ENCODE data around the gene CLCN6. TPM values are rescaled to one million over a fixed set of nuclear protein-coding genes. Genes with fewer than 3 reads are reported as not detected.

Gene CLCN6
- total and polyA plus RNA-seq, 2 experiments from 2014 or later = 22.5 to 31.8 TPM

DNA sequence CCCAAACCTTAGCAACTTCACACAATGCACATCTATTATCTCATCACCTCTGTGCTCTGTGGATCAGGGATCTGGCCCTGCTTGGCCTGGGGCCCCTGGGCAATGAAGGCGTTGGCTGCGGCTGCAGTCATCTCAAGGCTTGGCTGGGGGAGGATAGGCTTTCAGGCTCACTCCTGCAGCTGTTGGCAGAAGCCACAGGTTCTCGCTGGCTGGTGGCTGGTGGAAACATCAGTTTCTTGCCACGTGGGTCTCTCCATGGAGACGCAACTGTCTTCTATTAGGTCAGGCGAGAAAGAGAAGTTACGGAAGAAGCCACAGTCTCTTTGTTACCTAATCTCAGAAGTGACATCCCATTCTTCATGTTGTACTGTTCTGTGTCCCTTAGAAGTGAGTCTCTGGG is 45.2 kb downstream of the CLCN6 start:
- H3K4me1 ChIP-seq (ENCODE audit: low read depth) = peaks cover 17% of the 10 kb centered on the region
- no peaks in the 10 kb centered on the region for H3K27me3 ChIP-seq
- no peaks in the 10 kb centered on the region for H3K36me3 ChIP-seq
- TF ChIP-seq, protein P1, sequence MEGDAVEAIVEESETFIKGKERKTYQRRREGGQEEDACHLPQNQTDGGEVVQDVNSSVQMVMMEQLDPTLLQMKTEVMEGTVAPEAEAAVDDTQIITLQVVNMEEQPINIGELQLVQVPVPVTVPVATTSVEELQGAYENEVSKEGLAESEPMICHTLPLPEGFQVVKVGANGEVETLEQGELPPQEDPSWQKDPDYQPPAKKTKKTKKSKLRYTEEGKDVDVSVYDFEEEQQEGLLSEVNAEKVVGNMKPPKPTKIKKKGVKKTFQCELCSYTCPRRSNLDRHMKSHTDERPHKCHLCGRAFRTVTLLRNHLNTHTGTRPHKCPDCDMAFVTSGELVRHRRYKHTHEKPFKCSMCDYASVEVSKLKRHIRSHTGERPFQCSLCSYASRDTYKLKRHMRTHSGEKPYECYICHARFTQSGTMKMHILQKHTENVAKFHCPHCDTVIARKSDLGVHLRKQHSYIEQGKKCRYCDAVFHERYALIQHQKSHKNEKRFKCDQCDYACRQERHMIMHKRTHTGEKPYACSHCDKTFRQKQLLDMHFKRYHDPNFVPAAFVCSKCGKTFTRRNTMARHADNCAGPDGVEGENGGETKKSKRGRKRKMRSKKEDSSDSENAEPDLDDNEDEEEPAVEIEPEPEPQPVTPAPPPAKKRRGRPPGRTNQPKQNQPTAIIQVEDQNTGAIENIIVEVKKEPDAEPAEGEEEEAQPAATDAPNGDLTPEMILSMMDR (IDR thresholded peaks at IDR 0.05; ENCODE audit: low read depth, low read length) = no peak
- no peaks in the 10 kb centered on the region for H3K9me3 ChIP-seq (ENCODE audit: low read depth)
- H3K4me3 ChIP-seq = no peak overlapping the region
- no peak overlapping the region for H3K27ac ChIP-seq
- DNase-seq (ENCODE audit: low read depth in 1 of 2, low spot score in 1 of 2) = no peak

DNA sequence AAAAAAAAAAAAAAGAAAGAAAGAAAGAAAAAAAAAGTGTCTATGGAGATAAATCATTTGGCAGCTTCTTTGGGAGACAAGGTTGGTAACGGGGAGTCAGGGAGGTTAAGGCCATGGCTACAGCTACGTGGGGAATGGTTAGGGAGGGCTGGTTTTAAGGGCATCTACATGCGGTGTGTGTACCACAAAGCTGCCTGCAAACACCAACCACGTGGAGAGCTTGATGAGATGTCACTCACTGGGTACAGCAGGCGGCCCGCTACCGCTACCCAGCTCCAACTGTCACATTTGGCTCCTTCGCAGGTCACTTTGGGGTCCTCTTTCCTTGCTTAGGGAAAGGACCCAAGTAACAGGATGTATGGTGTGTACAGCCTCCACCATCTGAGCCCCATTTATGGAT is 48.5 kb downstream of the CLCN6 start:
- no peak overlapping the region for H3K27ac ChIP-seq

DNA sequence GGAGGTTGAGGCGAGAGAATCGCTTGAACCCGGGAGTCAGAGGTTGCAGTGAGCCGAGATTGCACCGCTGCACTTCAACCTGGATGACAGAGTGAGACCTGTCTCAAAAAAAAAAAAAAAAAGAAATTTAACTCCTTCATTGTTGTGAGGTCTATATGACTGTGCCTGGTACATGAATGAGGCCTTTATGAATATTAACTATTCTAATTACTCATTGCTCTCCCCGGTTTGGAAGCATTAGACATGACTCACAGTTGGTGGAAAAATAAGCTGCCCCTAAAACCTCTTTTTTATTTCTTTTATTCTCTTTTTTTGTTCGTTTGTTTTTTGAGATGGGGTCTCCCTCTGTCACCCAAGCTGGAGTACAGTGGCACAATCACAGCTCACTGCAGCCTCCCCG is 49.4 kb downstream of the CLCN6 start:
- no peak overlapping the region for H3K27ac ChIP-seq
- DNase-seq (ENCODE audit: low read depth in 1 of 2, low spot score in 1 of 2) = no peak
- peaks cover 24% of the 10 kb centered on the region for H3K27me3 ChIP-seq
- TF ChIP-seq, protein P1 (IDR thresholded peaks at IDR 0.05; ENCODE audit: low read depth, low read length) = no peak
- no peaks in the 10 kb centered on the region for H3K9me3 ChIP-seq (ENCODE audit: low read depth)
- peaks cover 3% of the 10 kb centered on the region for H3K4me1 ChIP-seq (ENCODE audit: low read depth)
- no peak overlapping the region for H3K4me3 ChIP-seq
- no peaks in the 10 kb centered on the region for H3K36me3 ChIP-seq

More for the DNA sequence above, 48.5 kb downstream of the CLCN6 start:
- peaks cover 3% of the 10 kb centered on the region for H3K4me1 ChIP-seq (ENCODE audit: low read depth)
- peaks cover 24% of the 10 kb centered on the region for H3K27me3 ChIP-seq
- H3K36me3 ChIP-seq = no peaks in the 10 kb centered on the region
- H3K4me3 ChIP-seq = no peak overlapping the region
- no peaks in the 10 kb centered on the region for H3K9me3 ChIP-seq (ENCODE audit: low read depth)
- no peak for DNase-seq (ENCODE audit: low read depth in 1 of 2, low spot score in 1 of 2)
- TF ChIP-seq, protein P1 (IDR thresholded peaks at IDR 0.05; ENCODE audit: low read depth, low read length) = no peak

DNA sequence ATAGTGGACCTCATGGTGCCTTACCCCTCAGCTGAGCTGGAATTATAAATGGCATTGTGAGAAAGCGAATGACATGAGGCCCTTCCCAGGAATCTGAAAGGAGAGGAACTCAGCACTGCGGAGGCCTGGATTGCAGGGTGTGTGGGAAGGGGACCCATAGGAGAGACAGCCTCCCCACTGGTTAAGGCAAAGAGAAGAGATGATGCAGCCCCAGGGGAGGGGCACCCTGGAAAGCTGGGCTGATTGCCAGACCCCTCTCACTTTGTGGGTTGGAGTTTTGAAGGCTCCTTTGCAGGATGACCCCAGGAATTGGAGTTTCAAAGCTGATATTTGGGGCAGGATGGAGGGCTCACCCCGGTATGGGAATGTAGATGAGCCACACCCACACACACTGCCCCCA is 50.7 kb downstream of the CLCN6 start:
- H3K9me3 ChIP-seq (ENCODE audit: low read depth) = no peaks in the 10 kb centered on the region
- no peak overlapping the region for H3K4me3 ChIP-seq
- DNase-seq (ENCODE audit: low read depth in 1 of 2, low spot score in 1 of 2) = no peak
- peaks cover 30% of the 10 kb centered on the region for H3K27me3 ChIP-seq
- TF ChIP-seq, protein P1 (IDR thresholded peaks at IDR 0.05; ENCODE audit: low read depth, low read length) = no peak
- H3K27ac ChIP-seq = no peak overlapping the region
- H3K36me3 ChIP-seq = no peaks in the 10 kb centered on the region
- peaks cover 3% of the 10 kb centered on the region for H3K4me1 ChIP-seq (ENCODE audit: low read depth)

DNA sequence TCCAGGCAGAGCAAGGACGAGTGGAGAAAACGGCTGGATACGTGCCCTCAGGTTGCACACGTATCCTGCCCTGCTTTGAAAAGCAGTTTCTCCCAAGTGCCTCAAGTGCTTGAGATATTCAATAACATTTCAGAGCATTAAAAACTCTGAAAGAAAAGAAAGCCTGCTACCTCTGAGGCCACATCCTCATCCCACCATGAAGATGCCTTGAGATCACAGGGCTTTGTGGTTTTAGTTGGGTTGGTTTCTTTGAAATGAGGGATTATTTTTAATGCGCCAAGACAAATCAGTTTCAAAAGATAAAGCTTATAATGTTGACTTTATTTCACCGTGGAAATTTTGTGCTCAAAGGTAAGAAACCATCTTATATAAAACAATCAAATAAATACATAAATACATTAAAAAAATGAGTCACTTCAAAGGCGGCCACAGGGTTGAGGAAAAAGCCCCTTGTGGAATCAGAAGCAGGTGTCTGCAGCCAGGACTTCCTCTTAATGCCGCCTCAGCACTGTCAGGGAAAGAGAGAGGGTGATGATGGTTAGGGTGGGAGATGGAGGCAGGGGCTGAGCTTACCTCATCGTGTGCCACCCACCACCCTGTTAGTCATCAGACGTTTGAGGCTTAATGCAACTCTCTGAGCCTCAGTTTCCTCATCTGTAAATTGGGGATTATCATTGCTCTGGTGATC is 51.3 kb downstream of the CLCN6 start:
- Histone ChIP-seq H3K4me1 (ENCODE audit: low read depth) (peaks cover 3% of the 10 kb centered on the region), H3K9me3 (ENCODE audit: low read depth) (no peaks in the 10 kb centered on the region), H3K27ac (no peak overlapping the region), H3K36me3 (no peaks in the 10 kb centered on the region), H3K27me3 (peaks cover 36% of the 10 kb centered on the region), H3K4me3 (no peak overlapping the region)
- TF ChIP-seq, protein P1 (IDR thresholded peaks at IDR 0.05; ENCODE audit: low read depth, low read length) = no peak
- DNase-seq (ENCODE audit: low read depth in 1 of 2, low spot score in 1 of 2) = no peak
